ENCODE results near the gene RIPOR1. TPM values are rescaled to one million over a fixed set of nuclear protein-coding genes. Genes with fewer than 3 reads are reported as not detected.

RIPOR1 gene
- total RNA-seq, 1 donor from 2014 or later = 97.6 TPM

DNA sequence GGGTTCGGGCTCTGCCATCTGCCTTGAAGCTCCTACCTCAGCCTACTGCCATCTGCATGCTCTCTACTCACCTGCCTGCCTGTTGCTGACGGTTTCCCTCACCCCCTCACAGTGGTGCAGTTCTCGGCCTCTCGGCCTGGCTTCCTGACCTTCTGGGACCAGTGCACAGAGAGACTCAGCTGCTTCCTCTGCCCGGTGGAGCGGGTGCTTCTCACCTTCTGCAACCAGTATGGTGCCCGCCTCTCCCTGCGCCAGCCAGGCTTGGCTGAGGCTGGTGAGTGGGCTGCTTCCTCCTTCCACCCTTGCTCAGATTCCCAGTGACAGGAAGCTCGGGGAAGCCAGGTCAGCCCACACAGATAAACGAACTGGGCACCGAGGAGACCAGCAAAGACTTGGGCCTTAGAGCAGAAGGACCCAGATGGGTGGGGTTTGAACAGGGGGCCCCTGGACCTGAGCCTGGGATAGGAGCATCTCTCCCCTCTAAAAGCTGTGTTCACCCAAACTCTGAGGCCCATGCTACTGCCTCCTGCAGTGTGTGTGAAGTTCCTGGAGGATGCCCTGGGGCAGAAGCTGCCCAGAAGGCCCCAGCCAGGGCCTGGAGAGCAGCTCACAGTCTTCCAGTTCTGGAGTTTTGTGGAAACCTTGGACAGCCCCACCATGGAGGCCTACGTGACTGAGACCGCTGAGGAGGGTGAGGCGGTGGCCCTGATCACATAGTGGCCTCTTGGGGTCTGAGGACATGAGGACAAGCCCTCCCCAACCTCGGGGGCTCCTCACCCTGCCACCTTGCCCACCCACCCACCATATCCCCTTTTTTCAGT, 16.4 kb downstream of the RIPOR1 start:
- H3K27me3 Mint-ChIP-seq (ENCODE audit: low read depth) = no peaks in the 10 kb centered on the region

GRCh38 chr16:67545665-67546024, 17.0 kb downstream of the RIPOR1 start:
- Mint-ChIP-seq H3K4me1 (ENCODE audit: low read depth) (peaks cover 21% of the 10 kb centered on the region), H3K4me3 (ENCODE audit: unreplicated experiment) (no peak overlapping the region), H3K36me3 (ENCODE audit: low read depth) (peaks cover 21% of the 10 kb centered on the region), H3K9me3 (ENCODE audit: low read depth) (no peaks in the 10 kb centered on the region), H3K27me3 (ENCODE audit: low read depth) (no peaks in the 10 kb centered on the region), H3K27ac (ENCODE audit: unreplicated experiment) (no peak overlapping the region)
- no peak for TF ChIP-seq CTCF (IDR thresholded peaks at IDR 0.05)
- DNase-seq (ENCODE audit: low spot score) = no peak

More for the DNA sequence above, 16.4 kb downstream of the RIPOR1 start:
- Mint-ChIP-seq H3K4me1 (ENCODE audit: low read depth) (peaks cover 23% of the 10 kb centered on the region), H3K9me3 (ENCODE audit: low read depth) (no peaks in the 10 kb centered on the region), H3K4me3 (ENCODE audit: unreplicated experiment) (no peak overlapping the region), H3K27ac (ENCODE audit: unreplicated experiment) (no peak overlapping the region), H3K36me3 (ENCODE audit: low read depth) (peaks cover 25% of the 10 kb centered on the region)
- no peak for DNase-seq (ENCODE audit: low spot score)
- TF ChIP-seq CTCF (IDR thresholded peaks at IDR 0.05) = no peak

DNA sequence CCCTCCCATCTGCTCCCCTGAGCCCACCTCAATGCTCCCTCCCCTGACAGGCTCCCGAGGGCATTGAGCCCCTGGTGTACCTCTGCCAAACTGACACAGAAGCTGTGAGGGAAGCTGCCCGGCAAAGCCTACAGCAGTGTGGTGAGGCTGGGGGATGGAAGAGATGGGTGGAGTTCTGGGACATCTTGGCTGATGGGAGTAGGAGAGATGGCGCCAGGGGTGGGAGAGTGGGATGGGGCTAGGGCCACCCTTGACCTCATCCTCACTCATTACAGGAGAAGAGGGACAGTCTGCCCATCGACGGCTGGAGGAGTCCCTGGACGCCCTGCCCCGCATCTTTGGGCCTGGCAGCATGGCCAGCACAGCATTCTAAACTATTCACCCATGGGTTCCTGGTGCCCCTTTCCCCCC, 17.5 kb downstream of the RIPOR1 start:
- no peak overlapping the region for H3K27ac Mint-ChIP-seq (ENCODE audit: unreplicated experiment)
- no peak for TF ChIP-seq CTCF (IDR thresholded peaks at IDR 0.05)
- no peaks in the 10 kb centered on the region for H3K9me3 Mint-ChIP-seq (ENCODE audit: low read depth)
- DNase-seq (ENCODE audit: low spot score) = no peak
- H3K4me3 Mint-ChIP-seq (ENCODE audit: unreplicated experiment) = no peak overlapping the region
- H3K27me3 Mint-ChIP-seq (ENCODE audit: low read depth) = no peaks in the 10 kb centered on the region
- peaks cover 18% of the 10 kb centered on the region for H3K4me1 Mint-ChIP-seq (ENCODE audit: low read depth)
- peaks cover 17% of the 10 kb centered on the region for H3K36me3 Mint-ChIP-seq (ENCODE audit: low read depth)

DNA sequence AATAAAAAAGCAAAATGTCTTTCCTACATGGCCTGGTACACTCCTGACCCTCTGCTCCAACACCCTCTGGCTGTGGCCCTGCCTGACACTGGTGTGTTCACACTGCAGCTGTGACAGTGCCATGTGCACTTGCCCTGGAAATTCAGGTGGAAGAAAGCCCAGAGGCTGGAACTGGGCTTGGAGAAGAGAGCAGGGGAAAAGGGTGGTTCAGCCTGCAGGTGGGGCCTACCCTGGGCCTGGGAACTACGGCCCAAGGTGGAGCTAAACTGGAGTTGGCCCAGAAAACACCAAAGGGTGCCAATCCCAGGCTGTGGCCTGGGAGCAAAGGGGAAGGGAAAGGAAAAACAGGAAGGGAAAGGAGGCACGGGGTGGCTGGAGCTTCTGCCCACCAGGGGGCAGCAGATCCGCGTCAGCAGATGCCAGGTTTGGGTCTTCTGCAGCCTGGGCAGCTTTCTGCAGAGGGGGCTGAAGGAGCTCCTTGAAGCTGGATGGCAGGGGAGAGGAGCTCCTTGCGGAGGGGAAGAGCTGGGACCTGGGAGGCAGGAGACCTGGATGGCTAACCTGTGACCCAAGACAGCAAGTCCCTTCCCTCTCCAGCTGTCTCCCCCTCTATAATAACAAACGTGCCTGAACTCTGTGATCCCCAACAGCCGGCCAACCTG, 18.3 kb downstream of the RIPOR1 start:
- Mint-ChIP-seq H3K4me3 (ENCODE audit: unreplicated experiment) (no peak overlapping the region), H3K9me3 (ENCODE audit: low read depth) (no peaks in the 10 kb centered on the region), H3K27me3 (ENCODE audit: low read depth) (no peaks in the 10 kb centered on the region), H3K27ac (ENCODE audit: unreplicated experiment) (peak overlapping the region; percentile 59), H3K36me3 (ENCODE audit: low read depth) (peaks cover 12% of the 10 kb centered on the region), H3K4me1 (ENCODE audit: low read depth) (peaks cover 11% of the 10 kb centered on the region)
- no peak for DNase-seq (ENCODE audit: low spot score)
- TF ChIP-seq CTCF (IDR thresholded peaks at IDR 0.05) = peak; percentile 95

DNA sequence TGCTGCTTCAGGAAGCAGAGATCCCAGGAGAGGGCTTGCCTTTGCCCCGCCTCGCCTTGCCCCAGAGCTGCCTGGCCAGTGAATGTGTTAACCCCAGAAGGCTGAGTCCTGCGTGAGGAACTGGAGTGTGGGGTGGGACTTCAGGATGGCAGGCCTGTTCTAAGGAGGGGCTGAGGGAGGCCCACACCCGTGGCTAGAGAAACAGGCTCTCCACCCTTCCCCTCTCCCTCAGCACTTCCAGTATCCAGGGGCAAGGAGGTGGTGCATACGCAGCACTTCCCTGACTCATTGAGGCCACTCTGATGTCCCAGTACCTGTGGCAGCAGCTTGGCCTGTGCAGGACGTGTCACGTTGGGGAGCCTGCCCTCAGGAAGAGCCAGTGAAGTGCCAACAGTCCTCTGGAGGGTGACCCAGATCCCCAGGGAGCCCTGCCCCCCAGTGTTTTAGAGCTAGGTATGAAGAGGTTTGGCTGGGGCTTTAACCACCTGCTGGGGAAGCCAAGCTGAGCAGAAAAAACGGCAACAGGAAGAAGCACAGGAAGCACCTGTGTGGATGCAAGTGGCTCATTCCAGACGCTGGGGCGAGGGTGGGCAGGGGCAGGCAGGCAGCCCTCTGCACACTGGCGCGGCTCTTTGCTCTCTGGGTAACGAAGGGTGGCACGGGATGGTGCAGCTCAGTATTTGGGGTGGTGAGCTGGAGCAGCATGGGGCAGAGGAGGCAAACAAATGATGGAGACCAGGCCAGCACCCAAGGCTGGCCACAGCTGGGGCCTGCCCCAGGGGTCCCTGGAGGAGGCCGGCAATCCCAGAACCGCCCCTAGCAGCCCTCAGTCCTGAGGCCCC, 19.0 kb downstream of the RIPOR1 start:
- no peak for DNase-seq (ENCODE audit: low spot score)
- Mint-ChIP-seq H3K9me3 (ENCODE audit: low read depth) (no peaks in the 10 kb centered on the region), H3K27ac (ENCODE audit: unreplicated experiment) (no peak overlapping the region), H3K27me3 (ENCODE audit: low read depth) (no peaks in the 10 kb centered on the region), H3K4me3 (ENCODE audit: unreplicated experiment) (no peak overlapping the region), H3K36me3 (ENCODE audit: low read depth) (peaks cover 8% of the 10 kb centered on the region), H3K4me1 (ENCODE audit: low read depth) (peaks cover 11% of the 10 kb centered on the region)
- no peak for TF ChIP-seq CTCF (IDR thresholded peaks at IDR 0.05)

Data from chondrocyte (in vitro differentiated cells).